ENCODE data around the gene CACNA1G.

Gene CACNA1G

GRCh38 chr17:50533185-50533584 is 27.3 kb upstream of the CACNA1G start:
- no peak for DNase-seq

DNA sequence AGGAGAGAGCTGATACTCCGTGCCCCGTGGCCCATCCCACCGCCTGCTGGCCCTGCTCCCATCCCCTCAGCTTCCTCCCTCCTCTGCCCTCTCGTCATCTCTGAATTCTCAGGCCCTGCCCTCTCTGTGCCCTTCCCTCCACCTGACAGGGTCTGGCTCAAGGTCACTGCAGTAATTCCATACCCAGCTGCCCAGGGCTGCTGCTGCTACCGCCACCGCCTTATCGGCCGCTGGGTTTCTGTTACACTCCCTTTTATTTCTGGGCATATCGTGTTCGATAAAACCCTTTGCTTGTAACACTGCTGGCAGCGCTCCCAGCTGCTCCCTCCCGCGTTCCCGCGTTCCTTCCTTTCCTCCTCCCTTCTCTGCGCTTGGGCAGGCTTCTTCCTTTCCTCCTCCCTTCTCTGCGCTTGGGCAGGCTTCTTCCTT is 26.8 kb upstream of the CACNA1G start:
- DNase-seq: peak in 22 of 56 donors; percentile 9 to 73 (median 23)

GRCh38 chr17:50534222-50534978 is 26.1 kb upstream of the CACNA1G start:
- no peak for DNase-seq

GRCh38 chr17:50534979-50535326 is 25.6 kb upstream of the CACNA1G start:
- DNase-seq: no peak

- DNase-seq: peak in 2 of 56 donors; percentile 3 to 26
These were observed 25.1 kb upstream of the CACNA1G start for GRCh38 chr17:50535407-50535806.

DNA sequence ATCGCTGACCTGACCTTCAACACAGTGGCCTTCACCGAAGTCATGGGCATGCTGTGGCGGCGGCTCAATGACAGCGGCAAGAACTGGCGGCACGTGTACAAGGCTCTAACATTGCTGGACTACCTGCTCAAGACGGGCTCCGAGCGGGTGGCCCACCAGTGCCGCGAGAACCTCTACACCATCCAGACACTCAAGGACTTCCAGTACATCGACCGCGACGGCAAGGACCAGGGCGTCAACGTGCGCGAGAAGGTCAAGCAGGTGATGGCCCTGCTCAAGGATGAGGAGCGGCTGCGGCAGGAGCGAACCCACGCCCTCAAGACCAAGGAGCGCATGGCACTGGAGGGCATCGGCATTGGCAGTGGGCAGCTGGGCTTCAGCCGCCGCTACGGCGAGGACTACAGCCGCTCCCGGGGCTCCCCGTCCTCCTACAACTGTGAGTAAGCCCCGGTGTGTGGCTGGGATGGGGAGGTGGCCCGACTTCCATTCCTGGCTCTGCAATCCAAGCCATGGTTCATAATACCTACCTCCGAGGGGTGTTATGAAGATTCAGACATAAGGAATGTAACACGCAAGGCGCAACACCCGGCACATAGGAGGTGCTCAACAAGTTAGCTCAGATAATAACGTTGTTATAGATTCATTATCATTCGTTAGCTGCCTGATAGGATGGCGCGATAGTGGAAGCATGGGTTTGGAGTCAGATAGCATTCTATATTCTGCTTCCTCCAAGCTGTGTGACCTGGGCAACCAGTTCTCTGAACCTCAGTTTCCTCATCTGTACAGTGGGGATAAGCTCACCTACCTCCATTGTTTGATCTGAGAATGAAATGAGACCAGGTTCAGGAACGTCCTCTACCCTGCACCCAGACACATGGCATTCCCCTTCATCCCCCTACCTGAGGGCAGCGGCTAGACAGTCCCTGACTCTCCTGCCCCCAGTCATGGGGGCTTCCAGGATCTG is 23.6 kb upstream of the CACNA1G start:
- DNase-seq: no peak

GRCh38 chr17:50537721-50538548 is 22.6 kb upstream of the CACNA1G start:
- DNase-seq: no peak

DNA sequence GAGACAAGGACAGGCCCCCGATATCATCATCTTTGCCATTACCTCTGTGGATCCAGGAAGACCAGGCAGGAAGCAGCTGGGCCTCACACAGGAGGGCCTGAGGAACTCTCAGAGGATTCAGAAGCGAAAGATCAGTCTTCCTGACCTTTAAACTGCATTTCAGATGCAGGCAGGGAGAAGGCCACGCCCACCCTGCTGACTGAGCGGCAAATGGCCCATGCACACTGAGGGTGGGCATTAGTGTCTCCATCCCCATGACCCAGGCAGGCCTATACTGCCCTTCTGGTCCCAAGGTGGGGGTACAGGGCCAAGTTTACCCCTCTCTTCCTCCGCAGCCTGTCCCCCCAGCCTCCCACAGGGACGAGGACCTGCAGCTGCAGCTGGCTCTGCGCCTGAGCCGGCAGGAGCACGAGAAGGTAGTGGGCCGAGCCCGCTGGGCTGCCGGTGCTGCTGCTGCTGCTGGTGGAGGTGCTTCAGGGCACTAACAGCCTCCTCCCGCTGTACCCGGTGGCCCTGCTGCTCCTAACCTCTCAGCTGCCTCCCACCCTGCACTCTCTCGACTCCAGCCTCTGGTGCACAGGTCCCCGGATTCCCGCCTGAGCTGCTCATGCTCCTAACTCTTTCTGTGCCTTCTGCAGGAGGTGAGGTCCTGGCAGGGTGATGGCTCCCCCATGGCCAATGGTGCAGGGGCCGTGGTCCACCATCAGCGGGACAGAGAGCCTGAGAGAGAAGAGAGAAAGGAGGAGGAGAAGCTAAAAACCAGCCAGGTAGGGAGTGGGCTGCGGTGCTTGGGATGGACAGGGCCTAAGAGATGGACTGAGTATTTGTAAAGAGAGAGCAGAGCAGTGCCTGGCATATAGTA is 21.7 kb upstream of the CACNA1G start:
- no peak for DNase-seq

DNA sequence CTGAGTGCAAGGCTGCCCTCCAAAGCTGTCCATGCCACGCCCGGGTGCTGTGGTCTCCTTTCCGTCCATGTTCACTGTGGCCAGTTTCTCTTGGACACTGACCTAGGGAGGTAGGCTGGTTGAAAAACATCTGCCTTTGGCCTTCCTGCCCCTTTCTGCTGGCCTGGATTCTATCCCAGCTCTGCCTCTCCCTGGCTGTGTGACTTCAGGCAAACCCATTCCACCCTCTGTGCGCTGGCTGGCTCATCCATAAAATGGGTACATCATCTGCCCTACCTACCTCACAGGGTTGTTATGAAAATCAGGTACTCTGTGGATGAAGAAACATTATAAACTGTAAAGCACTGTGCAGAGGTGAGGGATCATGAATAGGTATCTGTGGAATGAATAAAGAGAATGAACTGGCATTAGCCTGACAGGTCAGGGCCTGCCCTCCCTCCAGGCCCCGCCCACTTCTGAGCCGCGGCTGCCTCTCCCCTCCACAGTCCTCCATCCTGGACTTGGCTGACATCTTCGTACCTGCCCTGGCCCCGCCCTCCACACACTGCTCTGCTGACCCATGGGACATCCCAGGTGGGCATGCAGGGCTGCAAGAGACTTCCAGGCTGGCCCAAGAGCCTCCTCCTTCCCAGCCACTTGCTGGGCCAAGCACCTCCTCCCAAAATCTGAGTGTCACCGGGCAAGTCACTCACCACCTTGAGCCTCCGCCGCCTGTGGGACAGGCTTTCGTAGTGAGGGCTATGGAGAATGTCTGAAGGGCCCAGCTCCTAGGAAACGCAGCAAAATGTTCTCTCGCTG is 20.6 kb upstream of the CACNA1G start:
- DNase-seq: no peak

- no peak for DNase-seq
These were observed 19.7 kb upstream of the CACNA1G start for GRCh38 chr17:50540560-50541401.

DNA sequence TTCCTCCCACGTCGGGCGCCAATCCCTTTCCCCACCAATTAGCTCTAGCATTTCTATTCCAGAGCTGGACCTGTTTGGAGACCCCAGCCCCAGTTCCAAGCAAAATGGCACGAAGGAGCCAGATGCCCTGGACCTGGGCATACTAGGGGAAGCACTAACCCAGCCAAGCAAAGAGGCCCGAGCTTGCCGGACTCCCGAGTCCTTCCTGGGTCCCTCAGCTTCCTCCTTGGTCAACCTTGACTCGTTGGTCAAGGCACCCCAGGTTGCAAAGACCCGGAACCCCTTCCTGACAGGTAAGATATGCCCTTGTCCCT is 19.2 kb upstream of the CACNA1G start:
- DNase-seq: no peak

GRCh38 chr17:50541716-50542688 is 18.5 kb upstream of the CACNA1G start:
- DNase-seq: peak in 55 of 56 donors; percentile 21 to 94 (median 74)

DNA sequence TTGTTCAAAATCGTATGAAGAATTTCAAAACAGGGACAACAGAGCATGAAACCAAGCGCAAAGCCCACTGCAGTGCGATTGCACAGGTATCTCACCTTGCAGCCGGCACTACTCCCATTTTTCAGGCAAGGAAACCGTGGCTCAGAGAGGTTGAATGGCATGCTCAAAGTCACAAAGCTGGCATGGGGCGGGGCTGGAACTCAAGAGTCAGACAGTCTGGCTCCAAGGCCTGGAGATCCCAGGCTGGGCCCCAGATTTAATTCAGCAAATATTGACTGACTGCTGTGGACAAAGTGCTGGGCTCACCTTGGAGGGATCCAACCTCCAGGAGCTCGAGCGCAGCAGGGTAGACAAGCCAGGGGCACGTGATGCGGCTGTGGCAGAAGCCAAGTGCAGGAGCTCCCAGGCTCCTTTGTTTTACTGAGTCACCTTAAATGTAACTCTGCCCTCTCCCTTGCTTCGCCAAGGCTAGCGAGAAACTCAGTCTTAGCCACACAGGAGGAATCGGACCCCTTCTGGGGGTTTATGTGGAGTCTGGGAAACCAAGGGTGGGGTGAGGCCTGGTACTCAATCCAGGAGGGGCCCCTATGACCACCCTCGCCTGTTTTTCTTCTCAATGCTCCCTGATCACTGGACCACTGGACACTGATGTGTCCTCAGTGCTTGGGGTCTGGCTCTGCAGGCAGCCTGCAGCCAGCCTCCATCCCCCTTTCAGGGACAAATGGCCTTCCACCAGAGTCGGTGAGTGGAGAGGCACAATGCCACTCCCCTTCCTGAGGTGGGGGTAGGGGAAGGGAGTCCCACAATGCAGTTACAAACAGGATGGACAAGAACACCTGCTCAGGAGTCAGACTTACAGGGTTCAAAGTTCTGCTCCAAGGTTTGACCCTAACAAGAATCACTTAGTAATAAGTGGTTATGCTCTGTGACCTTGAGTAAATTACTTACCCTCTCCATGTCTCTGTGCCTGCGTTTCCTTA is 17.4 kb upstream of the CACNA1G start:
- no peak for DNase-seq

DNA sequence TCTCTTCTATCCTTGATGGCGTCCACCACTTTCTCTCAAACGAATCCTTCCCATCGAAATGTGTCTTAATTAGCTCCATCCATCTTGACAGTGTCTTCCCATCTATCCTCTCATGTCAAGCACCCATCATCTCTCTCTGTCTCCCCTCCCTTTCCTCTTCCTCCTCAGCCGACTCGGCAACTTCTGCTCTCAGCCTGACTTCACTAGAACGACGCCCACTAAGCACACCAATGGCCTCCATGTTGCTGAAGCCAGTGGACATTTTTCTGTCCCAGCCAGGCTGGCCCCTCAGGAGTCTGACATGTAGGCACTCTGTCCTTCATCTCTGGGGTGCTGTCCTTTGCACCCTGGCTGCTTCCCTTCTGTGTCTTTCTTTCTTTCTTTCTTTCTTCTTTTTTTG is 16.0 kb upstream of the CACNA1G start:
- DNase-seq: no peak

DNA sequence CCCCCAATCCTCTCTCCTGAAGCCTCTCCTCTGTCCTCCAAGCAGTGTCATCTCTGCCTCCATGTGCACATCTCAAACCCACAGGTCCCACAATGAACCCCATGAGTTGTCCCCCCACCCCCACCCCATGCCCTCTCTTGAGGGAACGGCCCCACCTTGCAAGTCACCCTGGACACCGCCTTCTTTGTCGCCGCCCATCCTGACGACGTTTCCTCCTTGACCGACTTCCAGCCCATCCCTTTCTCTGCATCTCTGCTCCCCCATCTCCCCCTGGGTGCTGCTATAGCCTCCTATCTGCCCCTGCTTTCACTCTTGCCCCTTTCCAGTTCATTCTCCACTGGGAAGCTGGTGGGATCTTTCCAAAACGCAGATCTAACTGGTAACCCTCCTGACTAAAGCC is 15.2 kb upstream of the CACNA1G start:
- no peak for DNase-seq

- no peak for DNase-seq
These were observed 13.8 kb upstream of the CACNA1G start for GRCh38 chr17:50546701-50547034.
